Kidney (tissue), 14 donors: ENCODE measurements around the gene GRSF1. TPM values are rescaled to one million over a fixed set of nuclear protein-coding genes. Genes with fewer than 3 reads are reported as not detected.
A peak's percentile ranks its signal among the peaks of the same experiment; 100 is the strongest.

Source experiments
- DNase-seq, 5 donors: peaks; one replicate each; pipeline ENCODE4 v3.0.0-alpha.2; 2013 to 2020
- FAIRE-seq: peaks from 2 replicates; lab custom pipeline; 2012; peaks lifted over from hg19 to GRCh38; lab: Jason Lieb, UNC
- H3K27ac ChIP-seq, 2 donors: one replicate each; pipeline ENCODE4 v1.7.0; 2013; ENCODE audit warnings: low read depth in 2 of 2, low read length in 2 of 2, inconsistent platforms in 1 of 2
- H3K27me3 ChIP-seq: one replicate; pipeline ENCODE4 v1.7.1; 2013; ENCODE audit warnings: low read length, inconsistent platforms; ENCODE audit not compliant: control insufficient read depth, insufficient read depth
- H3K36me3 ChIP-seq, 3 donors: one replicate each; pipeline versions ENCODE4 v1.7.0 to v1.7.1; 2013; ENCODE audit warnings: low read length in 3 of 3, control low read depth in 1 of 3, inconsistent platforms in 1 of 3; ENCODE audit not compliant: insufficient read depth in 3 of 3, control insufficient read depth in 2 of 3
- H3K4me1 ChIP-seq, 3 donors: one replicate each; pipeline versions ENCODE4 v1.7.0 to v1.7.1; 2013; ENCODE audit warnings: low read length in 3 of 3, inconsistent platforms in 1 of 3, low read depth in 1 of 3; ENCODE audit not compliant: control insufficient read depth in 2 of 3, insufficient read depth in 2 of 3
- H3K4me3 ChIP-seq, 3 donors: one replicate each; pipeline versions ENCODE4 v1.7.0 to v1.8.1; 2013; ENCODE audit warnings: low read length in 3 of 3, control low read depth in 1 of 3, inconsistent platforms in 1 of 3
- H3K9ac ChIP-seq, 3 donors: one replicate each; pipeline versions ENCODE4 v1.7.0 to v1.7.1; 2013; ENCODE audit warnings: low read length in 3 of 3, control low read depth in 1 of 3, inconsistent platforms in 1 of 3
- H3K9me3 ChIP-seq, 3 donors: one replicate each; pipeline versions ENCODE4 v1.7.0 to v1.7.1; 2013; ENCODE audit warnings: low read length in 3 of 3, control low read depth in 1 of 3, inconsistent platforms in 1 of 3; ENCODE audit not compliant: control insufficient read depth in 2 of 3, insufficient read depth in 1 of 3
- intact Hi-C: fragments of 100-400 bp; cut with DNase I; formaldehyde crosslinking; loops from one replicate; pipeline ENCODE4 v1.11.1; 2022
- polyA plus RNA-seq: library from polyadenylated mRNA; stranded (reverse); fragments of 350-450 nt; fragmentation: Illumina TruSeq; extraction: RNeasy Lipid Tissue Mini Kit (QIAGEN cat#74804); gene quantifications from one replicate; pipeline ENCODE4 v1.2.3, GENCODE V29; 2014; ENCODE audit warnings: low read depth, low replicate concordance; ENCODE audit not compliant: insufficient read depth
- total RNA-seq: library from RNA; stranded (reverse); fragmentation: NEBNext Ultra II Directional; extraction: Animal tissue kit (Norgen Biotek cat#: 25700); gene quantifications from one replicate; pipeline ENCODE4 v1.2.1, GENCODE V29; 2021
- TF ChIP-seq, protein P1 (sequence below): IDR thresholded peaks from 3 replicates; pipeline ENCODE4 v1.5.1; 2012; ENCODE audit warnings: mild to moderate bottlenecking, moderate library complexity, borderline replicate concordance; ENCODE audit not compliant: insufficient read depth; ENCODE audit errors: extremely low read depth
- donor health status: control.
- donor health status: control.
- donor health status: control.
- donor health status: control.
- donor health status: control.
- donor health status: DM: yes; HTN: yes; CAD: no.
- donor health status: Normal renal cell carcinoma (clear cell type).

GRSF1 gene
- total and polyA plus RNA-seq, 2 donors from 2014 or later, result 56.6 to 64.9 TPM

DNA sequence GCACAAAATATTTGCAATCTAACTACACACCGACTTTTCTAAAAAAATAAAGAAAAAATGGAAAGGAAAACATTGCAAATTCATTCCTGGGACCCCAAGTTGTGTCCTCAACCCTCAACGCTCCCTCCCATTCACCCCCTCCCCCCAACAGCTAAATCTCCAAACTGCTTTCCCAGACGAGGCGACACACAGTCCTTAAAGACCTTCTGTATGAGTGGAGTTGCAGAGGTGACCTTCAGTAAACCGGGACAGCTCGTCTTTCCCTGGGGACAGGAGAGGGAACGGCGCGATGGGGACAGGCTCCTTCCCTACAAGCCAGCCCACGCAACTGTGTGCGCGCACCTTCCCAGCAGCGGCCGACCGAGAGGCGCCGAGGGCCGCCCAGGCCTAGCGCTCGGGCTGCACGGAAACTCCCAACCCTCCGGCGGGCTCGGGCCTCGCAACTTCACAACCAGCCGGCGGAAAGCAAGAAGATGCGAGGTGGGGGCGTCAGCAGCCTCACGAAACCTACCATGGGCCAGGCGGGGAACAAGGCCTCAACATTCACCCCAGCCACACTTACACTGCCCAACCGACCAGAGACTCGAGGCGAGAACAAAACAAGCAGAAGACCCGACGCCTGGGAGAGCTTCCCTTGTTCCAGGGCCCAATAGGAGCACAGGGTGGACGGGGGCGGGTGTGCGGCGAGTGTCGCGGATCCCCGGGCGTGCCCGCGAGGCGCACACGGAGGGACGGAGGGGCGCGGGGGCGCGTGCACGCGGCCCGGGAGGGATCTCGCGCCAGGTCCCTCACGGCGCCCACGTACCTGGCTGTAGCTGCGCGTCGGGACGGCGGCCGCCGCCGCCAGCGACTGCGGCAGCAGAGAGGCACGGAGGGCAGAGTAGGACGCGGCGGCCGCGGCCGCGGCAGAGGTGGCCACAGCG is 763 bp downstream of the GRSF1 start:
- peak overlapping the region; percentile 87 to 91 (median 90) for H3K9ac ChIP-seq
- peak; percentile 77 to 90 (median 86) for DNase-seq
- H3K36me3 ChIP-seq, result peaks cover 4 to 6% (median 5%) of the 10 kb centered on the region in 3 donors
- intact Hi-C loops, result no loop called here
- no peaks in the 10 kb centered on the region for H3K27me3 ChIP-seq
- FAIRE-seq, result no peak
- TF ChIP-seq, protein P1, sequence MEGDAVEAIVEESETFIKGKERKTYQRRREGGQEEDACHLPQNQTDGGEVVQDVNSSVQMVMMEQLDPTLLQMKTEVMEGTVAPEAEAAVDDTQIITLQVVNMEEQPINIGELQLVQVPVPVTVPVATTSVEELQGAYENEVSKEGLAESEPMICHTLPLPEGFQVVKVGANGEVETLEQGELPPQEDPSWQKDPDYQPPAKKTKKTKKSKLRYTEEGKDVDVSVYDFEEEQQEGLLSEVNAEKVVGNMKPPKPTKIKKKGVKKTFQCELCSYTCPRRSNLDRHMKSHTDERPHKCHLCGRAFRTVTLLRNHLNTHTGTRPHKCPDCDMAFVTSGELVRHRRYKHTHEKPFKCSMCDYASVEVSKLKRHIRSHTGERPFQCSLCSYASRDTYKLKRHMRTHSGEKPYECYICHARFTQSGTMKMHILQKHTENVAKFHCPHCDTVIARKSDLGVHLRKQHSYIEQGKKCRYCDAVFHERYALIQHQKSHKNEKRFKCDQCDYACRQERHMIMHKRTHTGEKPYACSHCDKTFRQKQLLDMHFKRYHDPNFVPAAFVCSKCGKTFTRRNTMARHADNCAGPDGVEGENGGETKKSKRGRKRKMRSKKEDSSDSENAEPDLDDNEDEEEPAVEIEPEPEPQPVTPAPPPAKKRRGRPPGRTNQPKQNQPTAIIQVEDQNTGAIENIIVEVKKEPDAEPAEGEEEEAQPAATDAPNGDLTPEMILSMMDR, result no peak
- H3K4me3 ChIP-seq, result peak overlapping the region; percentile 84 to 93 (median 91)
- H3K9me3 ChIP-seq, result no peaks in the 10 kb centered on the region
- H3K27ac ChIP-seq, result peak overlapping the region; percentile 87 to 90
- H3K4me1 ChIP-seq, result peaks cover 0 to 9% (median 3%) of the 10 kb centered on the region in 3 donors

DNA sequence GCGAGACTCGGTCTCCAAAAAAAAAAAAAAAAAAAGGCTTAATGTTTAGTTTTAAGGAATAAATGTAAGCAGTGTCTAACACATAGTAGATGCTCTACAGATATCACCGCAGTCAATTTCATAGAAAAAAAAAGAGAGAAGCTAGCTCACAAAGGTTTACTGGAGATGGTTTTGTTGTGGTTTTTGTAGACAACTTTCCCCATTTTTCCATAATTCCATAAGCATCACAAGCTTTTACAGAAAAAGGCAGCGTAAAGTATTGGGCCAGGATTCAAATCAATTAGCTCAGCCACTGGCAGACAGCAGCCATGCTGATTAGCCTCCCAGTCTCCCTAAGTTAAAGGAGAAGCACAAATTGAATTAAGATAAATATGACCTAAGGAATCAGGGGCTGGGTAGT is 1.5 kb downstream of the GRSF1 start:
- intact Hi-C loops, result no loop called here
- H3K9ac ChIP-seq, result peak overlapping the region; percentile 87 to 91 (median 90)
- no peaks in the 10 kb centered on the region for H3K27me3 ChIP-seq
- peak overlapping the region; percentile 4 to 87 for H3K27ac ChIP-seq
- DNase-seq (peak in 2 of 5 donors; percentile 37 to 40), FAIRE-seq (no peak)
- H3K4me3 ChIP-seq, result peak overlapping the region; percentile 84 to 93 (median 91)
- no peaks in the 10 kb centered on the region for H3K9me3 ChIP-seq
- H3K36me3 ChIP-seq, result peaks cover 4 to 6% (median 6%) of the 10 kb centered on the region in 3 donors
- H3K4me1 ChIP-seq, result peaks cover 0 to 9% (median 3%) of the 10 kb centered on the region in 3 donors
- TF ChIP-seq, protein P1, result no peak

DNA sequence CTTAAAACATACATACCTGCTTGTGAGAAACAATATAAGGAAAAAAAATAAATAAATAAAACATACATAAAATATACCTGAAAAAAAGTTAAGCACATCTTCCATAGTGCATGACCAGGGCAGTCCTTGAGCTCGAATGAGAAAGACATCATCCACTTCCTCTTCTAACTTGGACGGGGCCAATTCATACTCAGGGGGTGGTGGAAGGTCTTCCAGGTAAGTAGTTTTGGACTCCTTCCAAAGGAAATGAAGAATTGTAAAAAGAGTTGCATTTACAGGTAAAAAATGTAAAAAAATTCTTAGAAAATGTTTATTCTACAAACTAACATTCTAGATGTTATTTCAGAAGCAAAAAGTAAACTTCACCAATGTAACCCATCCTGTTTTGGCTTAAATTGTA is 3.6 kb downstream of the GRSF1 start:
- no peaks in the 10 kb centered on the region for H3K27me3 ChIP-seq
- peaks cover 0 to 9% (median 3%) of the 10 kb centered on the region in 3 donors for H3K4me1 ChIP-seq
- no peaks in the 10 kb centered on the region for H3K9me3 ChIP-seq
- intact Hi-C loops, result no loop called here
- peaks cover 6 to 16% (median 13%) of the 10 kb centered on the region in 3 donors for H3K36me3 ChIP-seq
- no peak for DNase-seq
- TF ChIP-seq, protein P1, result no peak
- H3K27ac ChIP-seq, result no peak overlapping the region
- peak overlapping the region in 1 of 3 donors; percentile 12 for H3K9ac ChIP-seq
- FAIRE-seq, result no peak
- no peak overlapping the region for H3K4me3 ChIP-seq
